H1 (cell line): ENCODE results near the gene KRTAP10-8. TPM values are rescaled to one million over a fixed set of nuclear protein-coding genes. Genes with fewer than 3 reads are reported as not detected.

Experiments
- ATF2 ChIP-seq: IDR thresholded peaks from 2 replicates; pipeline ENCODE4 v1.6.1; 2012; ENCODE audit warnings: low read length, inconsistent platforms
- RFX5 ChIP-seq: IDR thresholded peaks from 2 replicates; pipeline ENCODE4 v1.6.1; 2011; ENCODE audit warnings: low read depth, low read length, improper control_type of control experiment, borderline replicate concordance
- SUZ12 ChIP-seq: fragments of 200-600 bp; sonication (generic); IDR thresholded peaks from 2 replicates; pipeline ENCODE4 v1.6.1; 2012; ENCODE audit warnings: mild to moderate bottlenecking, inconsistent platforms, low read length, moderate library complexity, mixed read lengths
- polyA plus RNA-seq, 7 experiments: library from polyadenylated mRNA; depleted of rRNA in 3 of 7; stranded (reverse) in 5 of 7; unstranded in 2 of 7; fragments of >200 nt in 5 of 7; fragments of 200-250 nt in 2 of 7; gene quantifications; 1 replicate in 5 of 7; 2 replicates in 1 of 7; 4 replicates in 1 of 7; pipeline versions ENCODE4 v1.2.1 to v1.2.3, GENCODE V29; 2011 to 2013; ENCODE audit warnings: missing spikeins in 2 of 7, mixed read lengths in 2 of 7
- total RNA-seq: library from RNA; stranded (reverse); fragmentation: NEBNext Ultra II Directional; extraction: Animal tissue kit (Norgen Biotek cat#: 25700); gene quantifications from 2 replicates; pipeline ENCODE4 v1.2.1, GENCODE V29; 2021

KRTAP10-8 gene
- total and polyA plus RNA-seq, 2 of the 8 experiments (the other 6 are each of a cell fraction or from before 2014, with no cell fraction given), result not detected

- TF ChIP-seq RFX5 (no peak), ATF2 (no peak), SUZ12 (no peak)
- TF ChIP-seq, all 59 proteins: peak for 0
Measured at GRCh38 chr21:44603911-44604310, 8.0 kb upstream of the KRTAP10-8 start (continued).
